GM18520 (cell line): Measurements from ENCODE around the gene FGD4.

ENCODE experiments used
- ATAC-seq: cut with Tn5 transposase; IDR thresholded peaks from one replicate; pipeline ENCODE4 v1.9.1; 2021; ENCODE audit not compliant: unreplicated experiment

FGD4 gene

GRCh38 chr12:32402946-32403345 is 3.6 kb downstream of the FGD4 start:
- ATAC-seq, result no peak

DNA sequence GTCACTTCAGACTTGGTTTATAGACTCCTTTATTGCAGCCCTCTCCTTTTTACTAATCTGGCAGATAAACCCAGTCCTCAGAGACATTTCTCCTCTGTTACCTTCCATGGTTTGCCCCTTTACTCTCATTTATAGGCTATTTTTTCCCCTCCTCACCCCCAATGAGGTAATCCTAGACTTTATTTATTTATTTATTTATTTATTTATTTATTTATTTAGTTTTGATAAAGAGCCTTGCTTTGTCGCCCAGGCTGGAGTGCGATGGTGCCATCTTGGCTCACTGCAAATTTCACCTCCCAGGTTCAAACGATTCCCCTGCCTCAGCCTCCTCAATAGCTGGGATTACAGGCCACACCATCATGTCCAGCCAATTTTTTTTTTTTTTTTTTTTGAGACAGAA is 8.4 kb downstream of the FGD4 start:
- no peak for ATAC-seq

- no peak for ATAC-seq
Measured at GRCh38 chr12:32413412-32413811, 14.1 kb downstream of the FGD4 start.

DNA sequence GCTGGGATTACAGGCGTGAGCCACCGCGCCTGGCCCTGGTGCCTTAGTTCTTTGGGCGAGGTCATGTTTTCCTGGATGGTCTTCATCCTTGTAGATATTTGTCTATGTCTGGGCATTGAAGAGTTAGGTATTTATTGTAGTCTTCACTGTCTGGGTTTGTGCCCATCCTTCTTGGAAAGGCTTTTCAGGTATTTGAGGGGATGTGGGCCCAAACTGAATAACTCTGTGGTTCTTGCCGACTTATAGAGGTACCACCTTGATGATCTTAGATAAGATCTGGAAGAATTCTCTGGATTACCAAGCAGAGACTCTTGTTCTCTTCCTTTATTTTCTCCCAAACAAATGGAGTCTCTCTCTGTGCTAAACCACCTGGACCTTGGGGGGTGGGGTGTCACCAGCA is 18.9 kb downstream of the FGD4 start:
- no peak for ATAC-seq

DNA sequence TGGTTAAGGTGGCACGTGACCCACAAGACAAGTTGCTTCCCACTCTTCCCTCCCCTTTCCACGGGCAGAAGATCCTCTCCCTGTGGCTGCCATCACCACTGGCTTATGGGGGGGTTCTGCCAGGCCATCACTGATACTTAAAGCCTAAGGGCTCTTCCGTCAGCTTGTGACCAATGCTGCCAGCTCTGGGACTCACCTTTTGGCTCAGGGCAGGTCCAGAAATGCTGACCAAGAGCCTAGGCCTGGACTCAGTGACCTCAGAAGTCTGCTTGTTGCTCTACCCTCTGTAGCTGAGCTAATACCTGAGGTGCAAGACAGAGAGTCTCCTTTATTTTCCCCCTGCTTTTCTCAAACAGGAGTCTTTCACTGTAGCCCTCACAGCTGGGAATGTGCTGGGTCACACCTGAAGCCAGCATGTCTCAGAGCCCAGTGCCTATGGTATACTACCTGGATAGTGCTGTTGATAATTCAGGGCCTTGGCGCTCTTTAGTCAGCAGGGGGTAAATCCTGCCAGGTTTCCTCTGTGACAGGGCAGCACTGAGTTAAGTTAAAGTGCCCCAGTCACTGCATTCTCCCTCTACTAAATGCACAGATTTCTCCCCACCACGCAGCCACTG is 19.7 kb downstream of the FGD4 start:
- ATAC-seq, result no peak

DNA sequence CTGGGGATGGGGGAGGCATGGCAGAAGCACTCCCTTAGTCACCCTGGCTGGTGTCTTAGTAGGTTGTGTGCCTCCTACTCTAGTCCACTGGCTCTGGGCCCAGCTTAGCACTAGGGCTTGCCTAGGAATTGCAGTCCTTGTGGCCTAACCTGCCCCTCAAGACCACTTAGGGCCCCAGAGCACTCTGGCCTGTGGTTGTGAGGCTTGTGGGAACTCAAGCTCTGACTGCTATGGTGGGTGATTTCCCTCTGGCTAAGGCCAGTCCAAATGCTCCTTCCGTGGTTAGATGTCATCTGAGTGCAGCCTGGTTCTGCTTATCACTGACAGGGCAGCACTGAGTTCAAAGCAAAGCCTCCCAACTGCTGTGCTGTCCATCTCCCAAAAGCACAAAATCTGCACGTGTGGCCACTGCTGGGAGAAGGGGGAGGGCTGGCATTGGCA is 20.2 kb downstream of the FGD4 start:
- no peak for ATAC-seq

DNA sequence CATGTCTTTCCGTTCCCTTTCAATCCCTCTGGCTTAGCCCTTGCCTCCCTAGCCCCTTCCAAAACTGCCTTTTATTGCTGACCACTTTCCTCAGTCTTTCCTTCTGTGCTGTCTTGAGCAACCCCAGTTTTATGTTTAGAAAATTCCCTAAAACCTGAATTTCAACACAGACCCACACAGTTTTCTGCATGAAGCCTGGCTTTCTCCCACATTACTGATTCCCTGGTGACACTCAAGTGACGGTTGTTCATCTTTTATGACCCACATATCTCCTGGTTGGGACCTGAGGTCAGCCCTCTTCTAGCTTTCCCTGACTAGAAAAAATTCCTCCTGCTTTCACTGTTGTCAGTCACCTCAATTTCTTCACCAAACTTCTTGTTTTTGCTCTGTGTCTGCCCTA is 21.0 kb downstream of the FGD4 start:
- no peak for ATAC-seq

DNA sequence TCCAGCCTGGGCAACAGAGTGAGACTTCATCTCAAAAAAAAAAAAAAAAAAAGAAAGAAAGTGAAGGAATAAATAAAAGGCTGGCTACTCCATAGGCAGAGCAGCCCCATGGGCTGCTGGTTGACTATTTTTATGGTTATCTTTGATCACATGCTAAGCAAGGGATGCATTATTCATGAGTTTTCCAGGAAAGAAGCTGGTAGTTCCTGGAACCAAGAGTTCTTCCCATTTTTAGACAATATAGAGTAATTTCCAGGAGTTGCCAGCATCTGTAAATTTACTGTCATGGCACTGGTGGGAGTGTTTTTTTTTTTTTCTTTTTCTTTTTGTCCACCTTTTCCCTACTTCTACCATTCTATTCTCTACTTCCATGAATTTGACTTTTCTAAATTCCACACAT is 24.2 kb downstream of the FGD4 start:
- no peak for ATAC-seq

GRCh38 chr12:32431025-32431424 is 31.7 kb downstream of the FGD4 start:
- ATAC-seq, result no peak

GRCh38 chr12:32435921-32436705 is 36.8 kb downstream of the FGD4 start:
- no peak for ATAC-seq

DNA sequence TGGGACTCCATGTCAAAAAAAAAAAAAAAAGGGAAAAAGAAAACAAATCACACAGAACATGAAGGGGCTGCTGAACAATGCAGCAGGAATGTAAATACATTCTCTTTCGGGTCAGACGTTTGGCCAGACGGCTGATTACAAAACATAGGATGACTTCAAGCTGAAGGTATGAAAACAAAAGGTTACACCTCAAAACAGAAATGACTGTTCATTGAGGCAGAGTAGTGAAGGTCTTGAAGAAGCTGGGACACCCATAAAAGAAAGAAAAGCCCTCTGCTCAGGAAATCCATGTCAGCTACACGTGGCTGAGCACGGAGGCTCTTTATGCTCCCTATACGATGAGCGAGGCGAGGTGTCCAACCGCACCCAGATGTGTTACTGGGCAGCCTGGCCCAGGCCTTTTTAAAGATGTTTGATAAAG is 37.7 kb downstream of the FGD4 start:
- ATAC-seq, result no peak

- ATAC-seq, result no peak
Measured at GRCh38 chr12:32440120-32440865, 40.9 kb downstream of the FGD4 start.

DNA sequence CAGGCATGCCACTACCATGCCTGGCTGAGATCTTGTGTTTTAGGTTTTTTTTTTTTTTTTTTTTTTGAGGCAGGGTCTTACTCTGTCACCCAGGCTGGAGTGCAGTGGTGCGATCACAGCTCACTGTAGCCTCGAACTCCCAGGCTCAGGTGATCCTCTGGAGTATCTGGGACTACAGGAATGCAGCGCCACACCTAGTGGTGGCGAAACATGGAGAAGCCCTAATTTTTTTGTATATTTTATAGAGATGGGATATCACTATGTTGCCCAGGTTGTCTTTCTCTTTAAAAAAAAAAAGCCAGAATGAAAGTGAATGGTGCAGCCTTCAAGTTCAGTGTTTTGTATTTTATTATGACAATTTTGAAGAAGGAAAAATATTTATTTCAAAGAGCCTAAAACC is 44.1 kb downstream of the FGD4 start:
- no peak for ATAC-seq

- ATAC-seq, result no peak
Measured at GRCh38 chr12:32444895-32445294, 45.5 kb downstream of the FGD4 start.

- no peak for ATAC-seq
Measured at GRCh38 chr12:32445356-32445755, 46.0 kb downstream of the FGD4 start.

DNA sequence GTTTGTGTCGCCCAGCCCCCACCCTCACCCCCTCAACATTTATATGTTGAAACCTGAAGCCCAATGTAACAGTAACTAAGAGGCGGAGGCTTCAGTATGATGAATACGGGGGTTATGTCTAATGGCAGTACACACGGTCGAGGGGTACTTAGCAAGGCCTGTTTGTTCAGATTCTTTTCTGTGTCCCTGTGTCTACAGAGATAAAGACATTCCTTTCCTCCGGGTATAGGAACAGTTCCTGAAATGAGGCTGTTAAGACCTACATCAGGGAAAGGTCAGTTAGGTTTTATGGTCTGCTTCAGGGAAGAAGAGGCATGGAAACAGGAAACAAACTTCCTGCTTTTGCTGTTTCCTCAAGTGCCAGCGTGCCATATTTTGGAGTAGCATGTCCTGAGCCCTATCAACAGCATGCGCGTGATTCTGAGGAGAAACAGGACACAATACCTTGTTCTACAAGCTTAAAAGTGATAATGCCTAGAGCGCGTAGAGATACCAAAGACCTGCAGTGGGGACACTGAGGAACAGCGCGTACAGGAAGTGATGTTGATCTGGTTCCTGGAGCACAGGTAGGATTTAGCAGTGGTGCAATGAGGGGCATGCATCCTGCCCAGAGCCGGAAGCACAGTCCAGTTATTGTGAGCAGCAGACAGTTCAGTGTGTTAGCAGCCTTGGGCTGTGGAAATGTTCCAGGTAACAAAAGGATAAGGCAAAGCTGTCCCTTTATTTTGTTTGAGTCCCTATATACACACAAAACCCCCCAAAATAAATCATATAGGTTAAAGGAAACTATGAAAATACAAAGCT is 47.2 kb downstream of the FGD4 start:
- ATAC-seq, result no peak

- no peak for ATAC-seq
Measured at GRCh38 chr12:32448586-32448985, 49.2 kb downstream of the FGD4 start.

GRCh38 chr12:32450363-32450762 is 51.0 kb downstream of the FGD4 start:
- no peak for ATAC-seq

DNA sequence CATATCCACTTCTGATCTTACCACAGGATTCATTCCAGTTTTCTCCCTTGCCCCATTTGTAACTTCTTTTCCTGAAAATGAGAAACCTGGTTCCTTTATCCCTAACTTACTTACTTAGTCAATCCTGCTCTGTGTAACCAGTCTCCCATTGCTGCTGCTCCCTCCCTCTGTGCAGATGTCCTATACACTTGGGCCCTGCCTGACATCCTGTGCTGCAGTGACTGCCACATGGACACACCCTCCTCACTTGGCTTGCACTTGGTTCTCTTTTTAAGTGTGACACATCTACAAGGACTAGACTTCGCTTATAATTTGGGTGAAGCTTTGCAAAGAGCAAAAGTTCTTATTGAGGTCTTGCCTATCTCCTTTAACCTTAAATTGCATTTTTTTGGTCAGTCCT is 51.4 kb downstream of the FGD4 start:
- ATAC-seq, result no peak

DNA sequence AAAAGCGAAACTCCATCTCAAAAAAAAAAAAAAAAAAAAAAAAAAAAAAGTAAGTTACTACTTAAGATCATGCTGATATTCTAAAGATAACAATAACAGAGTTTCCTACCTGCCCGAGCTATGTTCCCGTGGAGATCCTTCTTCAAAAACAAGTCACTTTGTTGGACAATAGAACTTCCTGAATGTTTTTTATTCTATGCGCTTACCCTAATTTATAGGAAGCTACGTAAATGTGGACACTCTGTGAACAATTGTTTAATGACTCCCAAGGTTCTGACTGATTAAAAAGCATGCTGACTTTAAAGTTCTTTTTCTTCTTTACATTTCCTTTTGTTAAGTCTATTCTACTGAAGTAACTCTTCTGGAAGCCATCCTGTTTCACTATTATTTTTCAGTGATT is 52.5 kb downstream of the FGD4 start:
- ATAC-seq, result no peak

DNA sequence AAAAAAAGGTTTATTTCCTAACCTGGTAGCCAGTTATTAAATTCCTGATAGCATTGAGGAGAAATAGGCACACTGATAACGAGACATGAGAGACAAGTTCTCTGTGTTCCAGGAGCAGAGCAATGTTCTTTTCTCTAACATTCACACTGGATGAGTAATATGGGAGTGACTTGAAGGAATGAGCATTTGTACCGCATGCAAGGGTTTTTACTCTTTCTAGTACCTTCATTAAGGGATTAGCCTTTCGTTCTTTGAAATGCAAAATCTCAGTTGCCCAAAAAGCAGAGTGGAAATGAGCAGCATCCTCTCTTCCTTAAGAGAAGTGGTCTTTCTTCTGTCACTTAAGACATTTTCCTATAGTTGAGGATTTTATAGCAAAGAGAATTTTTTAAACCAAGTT is 54.7 kb downstream of the FGD4 start:
- no peak for ATAC-seq
